Testis (tissue), 3 donors: ENCODE results near the gene PSMG2. TPM values are rescaled to one million over a fixed set of nuclear protein-coding genes. Genes with fewer than 3 reads are reported as not detected.

ENCODE experiments used
- DNase-seq: peaks from one replicate; pipeline ENCODE4 v3.0.0-alpha.2; 2019
- H3K27ac ChIP-seq, 2 donors: fragments of 200-600 bp; sonication (generic); one replicate each; pipeline ENCODE4 v1.5.1; 2019
- H3K27me3 ChIP-seq: fragments of 200-600 bp; sonication (generic); one replicate; pipeline ENCODE4 v1.5.1; 2019
- H3K36me3 ChIP-seq: fragments of 200-600 bp; sonication (generic); one replicate; pipeline ENCODE4 v1.5.1; 2017; ENCODE audit warnings: low read depth; ENCODE audit errors: missing control alignments
- H3K4me1 ChIP-seq: fragments of 200-600 bp; sonication (generic); one replicate; pipeline ENCODE4 v1.5.1; 2019
- H3K4me3 ChIP-seq, 2 donors: fragments of 200-600 bp; sonication (generic); one replicate each; pipeline ENCODE4 v1.5.1; 2017 to 2019
- H3K9me3 ChIP-seq: fragments of 200-600 bp; sonication (generic); one replicate; pipeline ENCODE4 v1.5.1; 2017
- CTCF ChIP-seq, 3 experiments: fragments of 450-650 bp in 2 of 3; fragments of 200-600 bp in 1 of 3; sonication (generic) in 1 of 3; IDR thresholded peaks; one replicate each; pipeline ENCODE4 v1.5.1; 2016 to 2019; ENCODE audit warnings: antibody characterized with exemption in 3 of 3, mild to moderate bottlenecking in 2 of 3, moderate library complexity in 1 of 3
- POLR2A ChIP-seq: fragments of 450-650 bp; IDR thresholded peaks from one replicate; pipeline ENCODE4 v1.6.1; 2017; ENCODE audit warnings: antibody characterized with exemption, mild to moderate bottlenecking, moderate library complexity
- WGBS, 2 donors: methylation state at CpG; one replicate each; pipeline ENCODE4 v1.1.5; 2018; 5-methylcytosine and 5-hydroxymethylcytosine counted together
- intact Hi-C: fragments of 100-400 bp; cut with DNase I; formaldehyde crosslinking; loops from one replicate; pipeline ENCODE4 v1.15.1; 2023; ENCODE audit warnings: low total_unique reads
- polyA plus RNA-seq: library from polyadenylated mRNA; stranded (reverse); fragments of 350-450 nt; fragmentation: Illumina TruSeq; extraction: RNeasy Lipid Tissue Mini Kit (QIAGEN cat#74804); gene quantifications from one replicate; pipeline ENCODE4 v1.2.3, GENCODE V29; 2014; ENCODE audit warnings: low read depth, low replicate concordance; ENCODE audit not compliant: insufficient read depth
- total RNA-seq, 2 donors: library from RNA; depleted of rRNA; stranded (reverse); fragments of >200 nt; gene quantifications; one replicate each; pipeline ENCODE4 v1.2.3, GENCODE V29; 2016

Gene PSMG2
- total and polyA plus RNA-seq, 3 donors from 2014 or later = 114 to 257 (median 132) TPM

GRCh38 chr18:12741351-12741750 lies 38.5 kb downstream of the PSMG2 start:
- 88 to 92% methylated on average over 6 of the region's 6 CpGs for WGBS, 2 donors
- TF ChIP-seq CTCF (IDR thresholded peaks at IDR 0.05) (no peak), POLR2A (no peak)
- no peak for DNase-seq
- no peaks in the 10 kb centered on the region for H3K27me3 ChIP-seq
- no peaks in the 10 kb centered on the region for H3K9me3 ChIP-seq
- no peaks in the 10 kb centered on the region for H3K36me3 ChIP-seq
- H3K27ac ChIP-seq = no peak overlapping the region
- H3K4me3 ChIP-seq = no peak overlapping the region
- intact Hi-C loops = no loop called here
- no peaks in the 10 kb centered on the region for H3K4me1 ChIP-seq

- Histone ChIP-seq H3K4me3 (no peak overlapping the region), H3K27me3 (no peaks in the 10 kb centered on the region), H3K9me3 (no peaks in the 10 kb centered on the region), H3K4me1 (no peaks in the 10 kb centered on the region), H3K36me3 (no peaks in the 10 kb centered on the region), H3K27ac (no peak overlapping the region)
- WGBS, 2 donors = 83 to 88% methylated on average over 5 of the region's 5 CpGs
- intact Hi-C loops = no loop called here
- TF ChIP-seq POLR2A (no peak), CTCF (IDR thresholded peaks at IDR 0.05) (no peak)
- no peak for DNase-seq
These were observed 39.6 kb downstream of the PSMG2 start for GRCh38 chr18:12742453-12742852.

DNA sequence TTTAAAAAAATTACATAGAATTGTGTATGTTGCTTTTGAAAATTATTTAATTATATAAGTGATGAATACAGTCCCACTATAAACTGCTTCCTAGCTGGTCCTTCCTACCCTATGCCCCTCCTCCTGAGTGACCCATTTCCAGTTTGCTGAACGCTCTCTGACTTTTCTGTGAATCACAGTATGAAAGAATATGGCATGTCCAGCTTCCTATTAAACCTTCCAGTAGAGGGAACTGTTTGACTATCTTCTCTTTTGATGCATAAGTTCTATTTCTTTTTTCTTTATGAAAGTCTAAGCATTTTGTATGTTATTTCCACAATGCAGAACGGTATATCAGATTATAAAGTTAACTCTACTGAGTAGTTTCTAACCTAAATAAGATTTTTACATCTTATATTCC lies 41.3 kb downstream of the PSMG2 start:
- Histone ChIP-seq H3K4me3 (no peak overlapping the region), H3K36me3 (no peaks in the 10 kb centered on the region), H3K9me3 (no peaks in the 10 kb centered on the region), H3K4me1 (no peaks in the 10 kb centered on the region), H3K27ac (no peak overlapping the region), H3K27me3 (no peaks in the 10 kb centered on the region)
- no peak for TF ChIP-seq POLR2A
- peak in 2 of 3 experiments; percentile 10 to 49 for TF ChIP-seq CTCF (IDR thresholded peaks at IDR 0.05)
- intact Hi-C loops = no loop called here
- DNase-seq = no peak
- WGBS, 2 donors = 0 to 17% methylated on average over 2 of the region's 2 CpGs

DNA sequence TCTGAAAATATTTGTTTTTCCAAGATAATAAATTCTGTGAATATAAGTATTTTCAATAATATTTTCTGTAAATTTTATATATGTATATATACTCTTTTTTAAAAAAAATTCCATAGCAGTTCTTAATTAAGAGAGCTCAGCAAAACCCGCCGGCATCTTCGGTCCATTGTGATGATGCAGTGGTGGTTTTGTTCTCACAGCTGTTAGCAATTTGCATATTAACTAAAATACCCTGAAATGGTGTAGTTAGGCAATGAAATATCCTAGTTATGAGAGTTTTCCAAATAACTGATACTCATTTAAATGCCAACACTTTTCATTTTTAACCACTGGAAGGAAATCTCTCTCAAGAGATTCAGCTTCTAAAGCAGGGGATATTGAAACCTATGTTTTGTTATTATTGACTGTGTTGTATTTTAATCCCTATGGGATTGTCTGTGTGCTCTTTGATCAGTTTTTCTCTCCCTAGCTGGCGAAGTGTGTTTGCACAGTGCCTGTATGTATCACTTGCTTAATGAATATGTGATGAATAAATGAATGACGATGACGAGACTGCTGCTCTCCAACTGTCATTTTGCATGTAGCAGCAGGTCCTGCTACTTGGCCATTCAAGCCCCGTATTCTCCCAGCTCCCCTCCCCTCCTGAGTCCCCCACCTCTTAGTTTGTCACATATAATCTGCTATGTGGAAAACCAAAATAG lies 42.4 kb downstream of the PSMG2 start:
- no peak for DNase-seq
- TF ChIP-seq POLR2A = no peak
- TF ChIP-seq CTCF (IDR thresholded peaks at IDR 0.05) = no peak
- no peaks in the 10 kb centered on the region for H3K9me3 ChIP-seq
- H3K36me3 ChIP-seq = no peaks in the 10 kb centered on the region
- no peak overlapping the region for H3K4me3 ChIP-seq
- no peak overlapping the region for H3K27ac ChIP-seq
- no peaks in the 10 kb centered on the region for H3K27me3 ChIP-seq
- no peaks in the 10 kb centered on the region for H3K4me1 ChIP-seq
- 87 to 94% methylated on average over 7 of the region's 7 CpGs for WGBS, 2 donors
- intact Hi-C loops = no loop called here
